ENCODE results near the gene PRAC2. TPM values are rescaled to one million over a fixed set of nuclear protein-coding genes. Genes with fewer than 3 reads are reported as not detected.
"Not testable (repeated sequence)": the region's sequence is repeated elsewhere in the genome, so short reads cannot be mapped to it uniquely, and the experiment has no call there.

PRAC2 gene
- total RNA-seq = 10 to 100 TPM; 10.1 to 11.7 TPM
- long read RNA-seq, partial matches to known transcripts = 0 of 6 reads
- long read RNA-seq, other reads (novel, unspliced or antisense) = 5 of 6 reads

DNA sequence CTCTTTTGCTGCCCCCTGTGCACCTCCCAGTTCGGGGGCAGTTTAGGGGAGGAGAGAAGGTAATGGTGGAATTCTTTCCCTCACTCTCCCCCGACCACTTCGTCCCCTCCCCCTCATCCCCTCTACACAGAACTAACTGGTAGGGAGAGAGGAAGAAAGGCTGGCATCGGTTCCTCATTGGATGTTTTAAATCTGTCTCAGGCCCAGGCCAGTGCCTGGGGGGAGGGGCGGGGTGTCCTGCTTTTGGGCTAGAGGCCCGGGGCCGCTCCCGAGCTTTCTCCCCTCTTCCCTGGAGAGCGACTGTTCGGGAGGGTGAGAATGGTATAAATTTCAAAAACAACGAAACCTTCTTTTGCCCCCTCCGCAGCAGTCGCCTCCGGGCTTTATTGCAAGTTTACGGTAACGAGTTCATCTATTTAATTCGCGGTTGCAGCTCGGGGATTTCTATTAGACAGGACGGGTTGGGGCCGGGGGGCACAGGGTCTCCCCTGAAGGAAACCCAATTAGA, at the start of gene PRAC2:
TSS of gene PRAC2 (plus strand) at position 271 of the 508 bp plus-strand sequence. CDS start 1,226 bp downstream, outside the sequence.
- ATAC-seq = peak; percentile 11
- peak; percentile 70 to 74 for DNase-seq
- intact Hi-C loops (cut with DNase I, micrococcal nuclease) = no loop called here

DNA sequence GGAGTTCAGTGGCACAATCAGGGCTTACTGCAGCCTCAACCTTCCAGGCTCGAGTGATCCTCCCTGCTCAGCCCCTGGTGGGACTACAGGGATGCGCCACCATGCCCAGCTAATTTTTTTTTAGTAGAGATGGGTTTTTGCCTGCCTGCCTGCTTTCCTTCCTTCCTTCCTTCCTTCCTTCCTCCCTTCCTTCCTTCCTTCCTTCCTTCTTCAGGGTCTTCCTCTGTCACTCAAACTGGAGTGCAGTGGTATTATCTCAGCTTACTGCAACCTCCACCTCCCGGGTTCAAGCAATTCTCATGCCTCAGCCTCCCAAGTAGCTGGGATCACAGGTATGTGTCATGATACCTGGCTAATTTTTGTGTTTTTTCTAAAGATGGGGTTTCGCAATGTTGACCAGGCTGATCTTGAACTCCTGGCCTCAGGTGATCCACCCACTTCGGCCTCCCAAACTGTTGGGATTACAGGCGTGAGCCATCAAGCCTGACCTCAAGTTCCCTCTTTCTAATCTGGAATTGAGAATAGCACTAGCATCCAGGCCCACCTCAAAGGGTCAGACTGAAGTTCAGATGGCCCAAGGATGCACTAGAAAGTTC, 45.9 kb upstream of the PRAC2 start:
- ATAC-seq = no peak
- DNase-seq = no peak
- intact Hi-C loops (cut with DNase I, micrococcal nuclease) = loop anchor here (5.0 to 10.0 kb wide), 3 partner anchors 115 to 348 kb away; no protein-coding TSS in a partner anchor

DNA sequence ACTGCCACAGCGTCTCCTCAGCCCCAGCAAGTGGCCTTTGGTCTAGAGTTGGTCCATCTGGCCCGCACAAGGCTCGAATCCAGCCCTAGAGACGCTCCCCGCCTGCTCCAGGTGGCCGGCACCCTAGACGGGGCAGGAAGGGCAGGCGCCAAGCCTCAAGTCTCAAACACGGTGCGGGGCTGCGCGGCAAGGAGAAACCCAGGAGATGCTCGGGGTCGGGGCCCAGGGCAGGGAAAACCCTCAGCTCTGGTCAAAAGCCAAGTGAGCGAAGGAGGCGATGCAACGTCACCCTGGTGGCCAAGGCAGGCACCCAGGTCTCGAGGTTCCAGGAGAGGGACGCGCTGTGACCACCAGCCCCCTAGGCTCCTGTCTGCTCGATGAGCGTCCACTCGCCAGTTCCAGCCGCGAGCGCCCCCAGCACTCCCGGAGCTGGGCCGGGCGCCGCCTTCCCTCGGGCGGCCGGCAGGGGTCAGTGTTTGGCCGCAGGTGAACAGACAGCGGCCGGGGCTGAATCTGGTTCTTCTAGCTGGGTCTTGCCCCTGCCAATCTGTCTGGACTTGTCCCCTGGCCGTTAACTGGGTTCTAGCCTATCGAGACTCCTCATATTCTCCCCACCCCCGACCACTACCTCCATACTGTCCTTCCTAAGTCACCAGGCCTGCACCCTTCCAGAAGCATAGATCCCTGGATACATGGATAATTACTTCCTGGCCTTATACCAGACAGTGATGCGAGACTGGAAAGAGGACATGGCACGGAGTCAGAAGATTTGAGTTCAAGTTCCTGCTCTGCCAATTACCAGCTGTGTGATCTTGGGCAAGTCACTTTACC, 44.6 kb upstream of the PRAC2 start:
- intact Hi-C loops (cut with DNase I, micrococcal nuclease) = loop anchor here (5.0 to 10.0 kb wide), 3 partner anchors 114 to 346 kb away; no protein-coding TSS in a partner anchor
- DNase-seq (peak; percentile 58 to 81), ATAC-seq (peak; percentile 89)

DNA sequence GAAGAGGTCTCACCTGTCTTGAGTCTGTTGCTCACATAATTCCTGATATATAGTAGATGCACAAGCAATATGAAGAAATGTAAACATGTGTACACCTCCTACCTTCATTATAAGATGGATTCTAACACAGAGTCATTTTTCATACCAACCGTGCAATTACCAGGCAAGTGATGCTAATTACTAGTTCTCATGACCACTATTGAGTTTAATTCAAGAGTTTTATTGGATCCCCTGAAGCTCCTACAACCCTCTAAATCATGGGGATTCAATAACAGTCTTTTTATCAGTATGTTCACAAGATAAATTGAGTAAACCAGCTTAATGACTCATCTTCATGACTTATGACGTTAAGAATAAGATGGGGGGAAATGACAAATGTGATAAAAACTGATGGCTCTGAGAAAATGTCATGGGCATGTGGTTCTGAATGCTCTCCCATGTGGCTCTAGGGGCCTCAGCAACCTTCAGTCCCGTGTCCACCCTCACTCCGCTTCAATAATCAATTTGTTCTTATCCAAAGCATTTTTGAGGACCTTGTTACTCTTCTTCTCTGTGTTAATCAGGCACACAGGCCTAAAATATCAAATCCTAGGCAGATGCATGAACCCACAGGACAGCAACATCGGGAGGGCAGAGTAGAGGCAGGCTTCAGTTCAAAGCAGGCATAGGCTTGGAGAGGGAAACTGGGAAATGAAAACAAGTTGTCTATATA, 43.4 kb upstream of the PRAC2 start:
- ATAC-seq (no peak), DNase-seq (no peak)
- intact Hi-C loops (cut with DNase I, micrococcal nuclease) = loop anchor here (5.0 to 10.0 kb wide), 3 partner anchors 113 to 345 kb away; no protein-coding TSS in a partner anchor

DNA sequence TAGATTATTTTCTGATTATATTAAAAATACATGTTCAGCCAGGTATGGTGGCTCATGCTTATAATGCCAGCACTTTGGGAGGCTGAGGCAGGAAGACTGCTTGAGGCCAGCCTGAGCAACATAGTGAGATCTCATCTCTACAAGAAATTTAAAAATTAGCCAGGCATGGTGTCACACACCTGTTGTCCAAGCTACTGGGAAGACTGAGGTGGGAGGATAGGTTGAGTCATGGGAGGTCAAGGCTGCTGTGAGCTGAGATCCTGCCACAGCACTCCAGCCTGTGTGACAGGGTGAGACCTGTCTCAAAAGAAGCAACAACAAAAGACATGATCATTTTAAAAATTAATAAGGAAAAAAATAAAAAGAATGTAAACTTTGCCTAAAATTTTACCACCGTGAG, 41.4 kb upstream of the PRAC2 start:
- no peak for DNase-seq
- intact Hi-C loops (cut with DNase I, micrococcal nuclease) = no loop called here
- ATAC-seq = no peak

DNA sequence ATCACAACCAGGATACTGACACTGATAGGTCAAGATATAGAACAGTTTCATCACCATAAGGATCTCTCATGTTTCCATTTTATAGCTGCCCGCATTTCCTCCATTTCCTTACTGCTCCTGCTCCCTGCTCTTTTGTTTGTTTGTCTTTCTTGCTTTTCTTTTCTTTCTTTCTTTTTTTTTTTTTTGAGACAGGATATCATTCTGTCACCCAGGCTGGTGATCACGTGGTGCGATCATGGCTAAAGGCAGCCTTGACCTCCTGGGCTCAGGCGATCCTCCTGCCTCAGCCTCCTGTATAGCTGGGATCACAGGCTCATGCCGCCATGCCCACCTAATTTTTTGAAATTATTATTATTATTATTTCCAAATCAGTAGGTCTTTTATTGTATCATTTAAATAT, 32.3 kb upstream of the PRAC2 start:
- ATAC-seq = no peak
- intact Hi-C loops (cut with DNase I, micrococcal nuclease) = no loop called here
- DNase-seq = no peak

DNA sequence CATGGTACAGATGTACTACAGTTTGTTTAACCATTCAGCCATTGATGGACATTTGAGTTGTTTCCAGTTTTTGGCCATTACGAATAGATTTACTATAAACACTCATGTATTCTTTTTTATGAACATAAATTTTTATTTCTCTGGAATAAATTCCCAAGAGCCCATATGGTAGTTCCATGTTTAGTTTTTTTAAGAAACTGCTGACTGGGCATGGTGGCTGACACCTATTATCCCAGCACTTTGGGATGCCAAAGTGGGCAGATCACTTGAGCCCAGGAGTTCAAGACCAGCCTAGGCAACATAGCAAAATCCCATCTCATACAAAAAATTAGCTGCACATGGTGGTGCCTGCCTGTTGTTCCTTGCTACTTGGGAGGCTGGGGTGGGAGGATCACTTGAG, 30.9 kb upstream of the PRAC2 start:
- intact Hi-C loops (cut with DNase I, micrococcal nuclease) = no loop called here
- DNase-seq (no peak), ATAC-seq (no peak)

DNA sequence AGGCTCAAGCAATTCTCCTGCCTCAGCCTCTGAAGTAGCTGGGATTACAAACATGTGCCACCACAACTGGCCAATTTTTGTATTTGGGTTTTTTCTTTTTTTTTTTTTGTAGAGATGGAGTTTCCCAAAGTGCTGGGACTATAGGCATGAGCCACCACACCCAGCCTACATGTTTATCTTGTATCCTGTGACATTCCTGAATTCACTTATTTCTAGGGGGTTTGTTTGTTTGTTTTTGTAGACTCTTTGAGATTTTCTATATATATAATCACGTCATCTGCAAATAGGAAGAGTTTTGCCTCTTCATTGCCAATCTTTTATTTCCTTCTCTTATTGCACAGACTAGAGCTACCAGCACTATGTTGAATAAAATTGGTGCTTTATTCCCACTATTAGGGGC, 29.8 kb upstream of the PRAC2 start:
- intact Hi-C loops (cut with DNase I, micrococcal nuclease) = no loop called here
- ATAC-seq = no peak

DNA sequence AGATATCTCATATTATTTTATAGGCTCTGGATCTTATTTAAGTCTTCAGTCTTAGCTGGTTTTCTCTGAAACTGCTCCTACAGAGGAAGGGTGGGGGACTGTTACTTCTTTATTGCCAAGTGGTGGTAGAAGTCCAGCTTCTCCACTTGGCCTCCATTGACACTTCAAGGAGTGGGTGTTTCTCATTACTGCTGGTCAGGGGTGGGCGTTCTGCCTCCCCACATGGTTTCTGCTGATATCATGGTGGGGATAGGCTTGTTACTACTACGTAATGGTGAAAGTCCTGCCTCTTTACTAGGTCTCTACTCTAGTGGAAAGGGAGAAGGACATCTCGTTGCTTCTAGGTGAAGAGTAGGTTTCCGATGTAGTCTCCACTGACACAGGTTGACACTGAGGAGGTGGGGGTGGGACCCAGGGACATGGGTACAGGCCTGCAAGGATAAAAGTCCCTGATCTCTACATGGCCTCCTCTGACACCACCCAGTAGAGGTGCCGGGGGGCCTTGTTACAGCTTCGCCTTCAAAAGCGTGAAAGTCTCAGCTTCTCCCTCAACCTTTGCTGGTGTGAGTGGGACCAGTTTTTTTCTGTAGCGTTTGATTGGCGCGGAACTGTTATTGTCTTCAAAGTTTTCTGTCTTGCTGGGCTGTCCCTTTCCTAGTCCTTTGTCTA, 21.0 kb upstream of the PRAC2 start:
- intact Hi-C loops (cut with DNase I, micrococcal nuclease) = no loop called here
- ATAC-seq (no peak), DNase-seq (no peak)

More for the DNA sequence above, 29.8 kb upstream of the PRAC2 start:
- no peak for DNase-seq

DNA sequence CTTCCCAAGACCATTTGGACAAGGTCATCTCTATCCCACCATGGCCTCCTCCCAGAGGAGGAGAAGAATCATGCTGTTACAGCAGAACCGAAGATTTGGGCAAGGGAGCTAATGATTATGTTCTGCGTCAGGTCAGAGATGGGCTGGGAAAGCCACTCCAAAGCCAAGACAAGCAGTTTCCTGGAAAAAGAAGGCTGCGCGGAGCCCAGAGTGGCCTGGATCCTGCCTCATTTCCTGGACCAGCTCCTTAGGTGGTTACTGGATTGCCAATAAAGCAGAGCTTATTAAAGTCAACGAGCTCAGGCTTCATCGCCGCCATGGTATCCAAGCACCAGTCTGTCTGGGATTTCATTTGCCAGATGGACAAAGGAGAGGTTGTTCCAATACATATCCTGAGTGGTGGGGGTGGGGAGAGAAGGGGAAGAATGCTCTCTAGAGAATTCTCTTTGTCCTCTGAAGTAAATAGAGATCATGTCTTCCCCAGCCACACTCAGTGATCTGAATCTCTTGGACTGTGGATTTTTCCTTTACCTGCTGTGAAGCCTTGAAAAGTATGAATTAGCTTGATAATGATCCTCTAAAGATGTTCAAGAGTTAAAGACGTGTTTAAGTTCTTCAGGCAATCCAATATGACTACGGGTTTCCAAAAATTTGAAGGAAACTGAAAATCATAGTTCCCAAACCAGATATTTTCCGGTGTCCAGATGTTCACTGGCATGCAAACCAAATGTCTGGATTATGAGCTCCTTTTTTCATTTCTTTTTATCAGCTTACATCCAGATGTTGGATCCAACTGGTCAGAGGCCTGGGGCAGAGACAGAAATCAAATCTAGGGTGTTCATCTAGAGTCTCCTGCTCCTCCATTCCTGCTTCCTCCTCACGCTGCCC, 18.4 kb upstream of the PRAC2 start:
- ATAC-seq (peak; percentile 18), DNase-seq (no peak)
- intact Hi-C loops (cut with DNase I, micrococcal nuclease) = no loop called here

DNA sequence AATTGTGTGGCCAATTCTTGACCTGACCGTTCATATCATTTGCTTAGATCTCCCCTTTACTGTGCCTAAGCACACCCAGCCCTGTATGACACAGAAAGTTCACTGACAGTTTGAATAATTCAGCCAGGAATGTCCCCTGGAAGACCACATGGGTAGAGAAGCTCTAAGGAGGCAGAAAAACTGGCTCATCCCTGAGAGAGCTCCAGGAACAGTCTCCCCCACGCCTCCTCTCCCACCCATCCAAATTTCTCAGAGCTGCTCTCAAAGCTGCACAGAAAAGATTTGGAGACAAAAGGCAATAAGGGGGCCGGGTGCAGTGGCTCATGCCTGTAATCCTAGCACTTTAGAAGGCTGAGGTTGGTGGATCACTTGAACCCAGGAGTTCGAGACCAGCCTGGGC, 11.9 kb upstream of the PRAC2 start:
- DNase-seq (no peak), ATAC-seq (no peak)

DNA sequence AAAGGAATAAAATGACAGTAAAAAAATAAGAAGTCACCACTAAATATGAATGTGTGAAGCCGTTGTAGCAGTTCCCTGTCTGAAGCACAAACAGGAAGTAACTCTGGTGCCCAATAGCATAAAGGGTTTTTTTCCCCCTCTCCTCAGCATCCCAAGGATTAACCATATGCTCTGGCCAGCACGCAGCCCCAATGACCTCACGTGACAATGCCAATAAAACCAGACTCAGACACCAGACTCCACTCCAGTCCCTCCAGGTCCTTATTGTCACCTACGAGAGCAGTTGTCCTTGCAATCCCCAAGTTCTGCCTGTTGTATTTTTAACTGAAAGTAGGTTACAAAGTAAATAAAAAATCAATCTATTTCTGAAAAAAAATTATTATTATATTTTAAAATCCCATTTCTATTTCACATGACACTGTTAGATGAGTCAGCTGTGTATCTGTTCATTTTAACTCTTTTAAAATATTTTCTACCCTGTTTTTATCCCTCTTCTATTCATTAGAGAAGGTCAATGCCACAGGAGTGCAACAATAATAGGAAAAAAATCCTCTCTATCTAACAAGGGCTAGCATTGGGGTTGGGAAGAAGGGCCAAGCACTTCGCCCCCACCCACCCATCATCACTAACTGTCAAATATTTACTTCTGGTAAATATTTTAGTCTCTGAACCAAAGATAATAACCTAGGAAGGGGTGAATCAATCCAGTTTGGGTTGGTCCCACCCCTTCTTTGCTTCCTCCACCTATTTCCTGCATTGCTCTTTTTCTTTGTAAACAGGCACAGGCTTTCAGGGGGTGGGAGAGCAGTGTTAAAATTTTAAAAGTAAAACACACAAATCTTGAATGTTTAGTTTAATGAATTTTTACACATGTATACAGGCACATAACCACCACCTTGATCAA, 7.2 kb upstream of the PRAC2 start:
- DNase-seq = peak in 1 of 2 donors; percentile 47
- peak; percentile 38 for ATAC-seq
- intact Hi-C loops (cut with DNase I, micrococcal nuclease) = no loop called here

More for the DNA sequence above, 11.9 kb upstream of the PRAC2 start:
- intact Hi-C loops (cut with DNase I, micrococcal nuclease) = no loop called here

DNA sequence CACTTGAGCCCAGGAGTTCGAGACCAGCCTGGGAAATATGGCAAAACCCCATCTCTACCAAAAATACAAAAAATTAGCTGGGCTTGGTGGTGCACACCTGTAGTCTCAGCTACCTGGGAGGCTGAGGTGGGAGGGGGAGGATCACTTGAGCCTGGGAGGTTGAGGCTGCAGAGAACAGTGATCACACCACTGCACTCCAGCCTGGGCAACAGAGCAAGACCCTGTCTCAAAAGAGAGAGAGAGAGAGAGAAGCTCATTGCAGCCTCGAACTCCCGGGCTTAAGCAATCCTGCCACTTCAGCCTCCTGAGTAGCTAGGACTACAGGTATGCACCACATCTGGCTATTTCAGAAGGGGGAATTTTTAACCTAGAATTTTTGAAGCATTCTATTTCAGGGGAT, 6.4 kb upstream of the PRAC2 start:
- DNase-seq; ATAC-seq; intact Hi-C loops (cut with DNase I, micrococcal nuclease): not testable (repeated sequence)

DNA sequence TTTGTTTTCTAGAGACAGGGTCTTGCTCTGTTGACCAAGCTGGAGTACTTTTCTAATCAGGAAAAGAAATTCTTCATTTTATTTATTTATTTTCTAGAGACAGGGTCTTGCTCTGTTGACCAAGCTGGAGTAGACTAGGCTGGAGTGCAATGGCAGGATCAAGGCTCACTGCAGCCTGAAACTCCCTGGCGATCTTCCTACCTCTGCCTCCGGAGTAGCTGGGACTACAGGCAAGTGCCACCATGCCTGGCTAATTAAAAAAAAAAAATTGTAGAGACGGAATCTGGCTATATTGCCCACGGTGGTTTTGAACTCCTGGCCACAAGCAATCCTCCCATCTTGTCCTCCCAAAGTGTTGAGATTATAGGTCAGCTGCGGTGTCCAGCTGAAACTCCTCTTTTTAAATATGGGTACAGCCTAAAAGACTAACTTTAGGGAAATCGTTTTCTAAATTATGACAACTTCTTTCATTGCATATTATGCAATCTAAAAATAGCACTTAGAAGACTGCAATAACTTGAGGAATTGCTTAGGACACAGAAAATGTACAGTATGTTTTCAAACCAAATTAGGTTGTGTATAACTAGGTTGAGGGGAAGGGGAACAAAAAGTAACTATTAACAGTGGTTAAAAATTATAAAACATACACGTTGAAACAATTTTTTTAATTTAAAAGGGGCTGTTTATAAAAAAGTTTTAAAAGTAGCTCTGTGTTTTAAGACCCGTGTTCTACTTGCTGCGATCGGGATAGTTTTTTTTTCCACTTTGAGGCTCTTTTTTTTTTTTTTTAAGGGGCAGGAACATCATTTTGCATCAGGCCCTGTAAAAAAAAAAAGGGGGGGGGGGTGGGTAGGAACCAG, 5.4 kb upstream of the PRAC2 start:
- ATAC-seq (no peak), DNase-seq (no peak)
- intact Hi-C loops (cut with DNase I, micrococcal nuclease) = no loop called here

DNA sequence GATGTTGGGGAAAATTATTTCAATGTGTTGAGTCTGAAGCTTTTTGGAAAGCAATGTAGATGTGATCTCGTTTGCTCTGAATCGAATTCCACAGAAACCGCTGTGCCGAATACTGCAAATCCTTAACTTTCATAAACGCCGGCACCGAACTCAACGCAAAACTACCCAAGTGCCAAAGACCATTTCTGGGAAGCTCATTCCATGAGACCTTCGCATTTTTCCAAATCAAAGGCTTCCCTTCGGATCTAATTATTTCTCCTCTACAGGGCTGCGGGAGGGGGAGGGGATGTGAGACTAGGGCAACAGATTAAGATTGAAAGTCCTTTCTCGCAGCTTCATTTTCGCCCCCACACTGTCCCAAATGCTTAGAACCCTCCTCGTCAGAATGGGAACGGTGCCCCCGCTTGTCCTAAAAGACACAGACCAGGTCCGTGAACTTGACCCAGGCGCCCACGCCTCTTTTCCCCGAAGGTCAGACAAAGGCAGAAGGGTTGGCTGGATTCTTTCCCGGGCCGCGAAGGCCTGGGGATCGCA, 4.7 kb upstream of the PRAC2 start:
- intact Hi-C loops (cut with DNase I, micrococcal nuclease) = no loop called here
- peak in 1 of 2 donors; percentile 72 for DNase-seq
- ATAC-seq = no peak

All from left colon (tissue), 2 donors.